A549 treated with CORT108297 at 1 μM for 4 hours (cell line): ENCODE results near the gene ARF5. TPM values are rescaled to one million over a fixed set of nuclear protein-coding genes. Genes with fewer than 3 reads are reported as not detected.

Source experiments
- total RNA-seq: library from RNA; stranded (reverse); fragments of 200-300 nt; extraction: Qiagen RNA extraction; gene quantifications from 5 replicates; pipeline ENCODE4 v1.2.3, GENCODE V29; 2022

Gene ARF5
- 158 to 191 TPM (median 168 TPM) in 5 replicates for total RNA-seq

GRCh38 chr7:127588019-127588696, at the start of gene ARF5:
ARF5 (plus strand) TSS chr7:127588411; CDS start chr7:127588499, 88 bp downstream.

DNA sequence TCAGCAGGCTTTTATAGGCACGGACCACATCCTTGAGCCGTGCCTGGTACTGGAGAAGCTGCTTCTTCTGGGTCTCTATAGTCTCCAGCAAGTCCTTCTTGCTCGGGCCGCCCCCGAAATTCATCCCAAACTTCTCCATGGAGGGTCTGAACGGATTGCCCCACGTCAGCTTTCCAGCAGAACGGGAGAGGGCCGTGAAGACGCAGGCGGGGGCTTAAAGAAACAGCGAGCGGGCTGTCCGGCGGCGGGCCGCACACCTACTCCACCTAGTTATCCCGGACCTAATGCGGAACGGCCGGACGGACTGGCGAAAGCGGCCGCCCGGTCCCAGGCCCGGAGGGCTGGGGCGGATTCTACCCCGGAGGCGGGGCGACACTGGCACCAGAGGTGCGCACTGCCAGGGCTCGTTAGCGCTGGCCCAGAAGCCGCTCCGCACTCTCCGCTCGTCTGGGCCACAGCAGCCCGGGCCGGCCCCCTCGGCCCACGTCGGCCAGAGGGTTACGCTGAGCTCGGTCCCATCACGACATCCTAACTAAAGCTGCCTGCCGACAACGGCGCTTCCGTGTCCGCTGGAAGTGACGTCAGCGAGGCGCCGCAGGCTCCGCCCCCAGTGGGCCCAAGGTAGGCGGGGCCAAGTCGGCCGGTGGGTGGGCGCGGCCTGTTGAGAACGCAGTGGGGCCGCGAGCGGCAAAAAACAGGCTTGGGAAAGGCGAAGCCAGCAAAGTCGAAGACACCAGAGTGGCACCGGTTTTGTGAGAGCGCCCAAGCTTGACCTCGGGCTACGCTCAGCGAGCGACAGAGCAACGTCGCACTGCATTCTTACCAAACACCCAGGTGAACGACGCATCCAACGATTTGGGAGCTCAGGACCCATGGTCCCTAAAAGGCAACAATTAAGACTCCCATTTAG, 2.9 kb upstream of the ARF5 start, which contains the start of gene GCC1:
Gene GCC1, minus strand, starts transcription at position 553 of the 910 bp plus-strand sequence. Its CDS starts 414 bp downstream, at position 139.

GRCh38 chr7:127618042-127618441, 29.8 kb downstream of the ARF5 start, which contains the start of gene PAX4:
PAX4 (minus strand) TSS chr7:127618142; CDS start chr7:127615928, 2,214 bp downstream.

Other genes starting within 250 kb of the ARF5 start
- gene ZNF800, start 195.7 kb upstream of the ARF5 start, total RNA-seq = 8.9 to 11.9 TPM (median 10.4 TPM) in 5 replicates
- 13.2 to 15.0 TPM (median 14.2 TPM) in 5 replicates for gene GCC1, start 2.8 kb upstream of the ARF5 start, total RNA-seq
- gene FSCN3, start 5.3 kb downstream of the ARF5 start, total RNA-seq = 0.10 to 0.44 TPM (median 0.24 TPM) in 5 replicates
- gene PAX4, start 29.7 kb downstream of the ARF5 start, total RNA-seq = not detected in 5 replicates
- 104 to 109 TPM (median 107 TPM) in 5 replicates for gene SND1, start 63.8 kb downstream of the ARF5 start, total RNA-seq